ENCODE data around the gene PATE4.

GRCh38 chr11:125833016-125833415, at the start of gene PATE4:
- TF ChIP-seq CTCF (IDR thresholded peaks at IDR 0.05) (no peak), POLR2A (IDR thresholded peaks at IDR 0.05) (no peak), POLR2AphosphoS5 (IDR thresholded peaks at IDR 0.05) (no peak)

Measured in breast epithelium (tissue), 3 donors.